ENCODE results near the gene DDX59. TPM values are rescaled to one million over a fixed set of nuclear protein-coding genes. Genes with fewer than 3 reads are reported as not detected.

DDX59 gene
- total and polyA plus RNA-seq, 9 of the 15 experiments (the other 6 are each of a cell fraction or from before 2014, with no cell fraction given): 8.3 to 30.4 (median 19.8) TPM

- no peak for TF ChIP-seq ZNF407 (IDR thresholded peaks at IDR 0.05; ENCODE audit: low read depth)
- TF ChIP-seq ASH1L (IDR thresholded peaks at IDR 0.05; ENCODE audit: borderline replicate concordance, low read depth, partially characterized antibody): peak; percentile 9
- TF ChIP-seq CREB3L1 (IDR thresholded peaks at IDR 0.05; ENCODE audit: borderline replicate concordance, low read depth): peak; percentile 88
- peak; percentile 18 for TF ChIP-seq KDM5B (IDR thresholded peaks at IDR 0.05; ENCODE audit: insufficient replicate concordance, low read depth, low read length)
- peak; percentile 45; the same call in 1 of the 2 replicates for TF ChIP-seq MYBL2 (IDR thresholded peaks at IDR 0.05; ENCODE audit: low read depth)
- TF ChIP-seq MYBL2 (CRISPR knock-in tag; IDR thresholded peaks at IDR 0.05; ENCODE audit: borderline replicate concordance): no peak
- TF ChIP-seq FOXP4 (CRISPR knock-in tag; IDR thresholded peaks at IDR 0.05; ENCODE audit: borderline replicate concordance): 0 out of 2 replicates have a peak, but pooled peaks have one; percentile 35
- TF ChIP-seq RCOR1 (IDR thresholded peaks at IDR 0.05; ENCODE audit: borderline replicate concordance in 1 of 2, low read depth in 2 of 2, low read length in 2 of 2): no peak; a peak in 1 of 4 replicates
- no peak for TF ChIP-seq LARP7 (IDR thresholded peaks at IDR 0.05)
- no peak for TF ChIP-seq TCFL5 (CRISPR knock-in tag; conservative IDR thresholded peaks at IDR 0.05)
- TF ChIP-seq ZNF280B (CRISPR knock-in tag; IDR thresholded peaks at IDR 0.05): no peak
Measured at GRCh38 chr1:200670242-200671118, 773 bp upstream of the DDX59 start (continued).

Data from K562 (cell line).